ENCODE measurements around the gene TBC1D4. TPM values are rescaled to one million over a fixed set of nuclear protein-coding genes. Genes with fewer than 3 reads are reported as not detected.

The TBC1D4 gene
- total and polyA plus RNA-seq, 2 donors from 2014 or later = 14.7 to 51.8 TPM

GRCh38 chr13:75258159-75258782 lies 223.7 kb downstream of the TBC1D4 start:
- peak; percentile 51 for TF ChIP-seq CTCF (IDR thresholded peaks at IDR 0.05; ENCODE audit: borderline replicate concordance, extremely low read depth, insufficient read depth)
- intact Hi-C loops (cut with DNase I) = no loop called here
- Histone ChIP-seq H3K4me1 (ENCODE audit: control insufficient read depth in 2 of 3, insufficient read depth in 2 of 3, low read depth in 1 of 3, low read length in 3 of 3) (no peaks in the 10 kb centered on the region), H3K27ac (ENCODE audit: low read depth in 2 of 2, low read length in 2 of 2) (no peak overlapping the region), H3K9ac (ENCODE audit: low read length in 3 of 3) (no peak overlapping the region), H3K27me3 (ENCODE audit: control insufficient read depth, insufficient read depth, low read length) (no peaks in the 10 kb centered on the region), H3K9me3 (ENCODE audit: control insufficient read depth in 2 of 3, insufficient read depth in 1 of 3, low read length in 3 of 3) (no peaks in the 10 kb centered on the region), H3K4me3 (ENCODE audit: low read length in 3 of 3) (no peak overlapping the region), H3K36me3 (ENCODE audit: control insufficient read depth in 2 of 3, insufficient read depth in 3 of 3, low read length in 3 of 3) (no peaks in the 10 kb centered on the region)
- FAIRE-seq (peak; percentile 76), DNase-seq (peak in 2 of 5 donors; percentile 67 to 73)

GRCh38 chr13:75256922-75257321 lies 225.0 kb downstream of the TBC1D4 start:
- H3K9ac ChIP-seq (ENCODE audit: low read length in 3 of 3) = no peak overlapping the region
- H3K27ac ChIP-seq (ENCODE audit: low read depth in 2 of 2, low read length in 2 of 2) = no peak overlapping the region
- H3K36me3 ChIP-seq (ENCODE audit: control insufficient read depth in 2 of 3, insufficient read depth in 3 of 3, low read length in 3 of 3) = no peaks in the 10 kb centered on the region
- FAIRE-seq (no peak), DNase-seq (no peak)
- TF ChIP-seq CTCF (IDR thresholded peaks at IDR 0.05; ENCODE audit: borderline replicate concordance, extremely low read depth, insufficient read depth) = no peak
- H3K27me3 ChIP-seq (ENCODE audit: control insufficient read depth, insufficient read depth, low read length) = no peaks in the 10 kb centered on the region
- intact Hi-C loops (cut with DNase I) = no loop called here
- no peaks in the 10 kb centered on the region for H3K9me3 ChIP-seq (ENCODE audit: control insufficient read depth in 2 of 3, insufficient read depth in 1 of 3, low read length in 3 of 3)
- no peaks in the 10 kb centered on the region for H3K4me1 ChIP-seq (ENCODE audit: control insufficient read depth in 2 of 3, insufficient read depth in 2 of 3, low read depth in 1 of 3, low read length in 3 of 3)
- H3K4me3 ChIP-seq (ENCODE audit: low read length in 3 of 3) = no peak overlapping the region

GRCh38 chr13:75255653-75256052 lies 226.3 kb downstream of the TBC1D4 start:
- no peaks in the 10 kb centered on the region for H3K27me3 ChIP-seq (ENCODE audit: control insufficient read depth, insufficient read depth, low read length)
- intact Hi-C loops (cut with DNase I) = no loop called here
- H3K9me3 ChIP-seq (ENCODE audit: control insufficient read depth in 2 of 3, insufficient read depth in 1 of 3, low read length in 3 of 3) = no peaks in the 10 kb centered on the region
- FAIRE-seq = no peak
- peak in 1 of 5 donors; percentile 35 for DNase-seq
- H3K9ac ChIP-seq (ENCODE audit: low read length in 3 of 3) = no peak overlapping the region
- TF ChIP-seq CTCF (IDR thresholded peaks at IDR 0.05; ENCODE audit: borderline replicate concordance, extremely low read depth, insufficient read depth) = no peak
- no peak overlapping the region for H3K4me3 ChIP-seq (ENCODE audit: low read length in 3 of 3)
- no peaks in the 10 kb centered on the region for H3K36me3 ChIP-seq (ENCODE audit: control insufficient read depth in 2 of 3, insufficient read depth in 3 of 3, low read length in 3 of 3)
- H3K4me1 ChIP-seq (ENCODE audit: control insufficient read depth in 2 of 3, insufficient read depth in 2 of 3, low read depth in 1 of 3, low read length in 3 of 3) = no peaks in the 10 kb centered on the region
- no peak overlapping the region for H3K27ac ChIP-seq (ENCODE audit: low read depth in 2 of 2, low read length in 2 of 2)

- no peak overlapping the region for H3K27ac ChIP-seq (ENCODE audit: low read depth in 2 of 2, low read length in 2 of 2)
- H3K9ac ChIP-seq (ENCODE audit: low read length in 3 of 3) = no peak overlapping the region
- FAIRE-seq (no peak), DNase-seq (no peak)
- H3K36me3 ChIP-seq (ENCODE audit: control insufficient read depth in 2 of 3, insufficient read depth in 3 of 3, low read length in 3 of 3) = no peaks in the 10 kb centered on the region
- no peaks in the 10 kb centered on the region for H3K27me3 ChIP-seq (ENCODE audit: control insufficient read depth, insufficient read depth, low read length)
- intact Hi-C loops (cut with DNase I) = no loop called here
- no peaks in the 10 kb centered on the region for H3K4me1 ChIP-seq (ENCODE audit: control insufficient read depth in 2 of 3, insufficient read depth in 2 of 3, low read depth in 1 of 3, low read length in 3 of 3)
- no peak overlapping the region for H3K4me3 ChIP-seq (ENCODE audit: low read length in 3 of 3)
- TF ChIP-seq CTCF (IDR thresholded peaks at IDR 0.05; ENCODE audit: borderline replicate concordance, extremely low read depth, insufficient read depth) = no peak
- H3K9me3 ChIP-seq (ENCODE audit: control insufficient read depth in 2 of 3, insufficient read depth in 1 of 3, low read length in 3 of 3) = no peaks in the 10 kb centered on the region
These were observed 226.8 kb downstream of the TBC1D4 start for GRCh38 chr13:75255147-75255546.
